Measurements from ENCODE around the gene SYDE1. TPM values are rescaled to one million over a fixed set of nuclear protein-coding genes. Genes with fewer than 3 reads are reported as not detected.

SYDE1 gene
- total RNA-seq, 1 experiment from 2014 or later: 17.5 TPM

DNA sequence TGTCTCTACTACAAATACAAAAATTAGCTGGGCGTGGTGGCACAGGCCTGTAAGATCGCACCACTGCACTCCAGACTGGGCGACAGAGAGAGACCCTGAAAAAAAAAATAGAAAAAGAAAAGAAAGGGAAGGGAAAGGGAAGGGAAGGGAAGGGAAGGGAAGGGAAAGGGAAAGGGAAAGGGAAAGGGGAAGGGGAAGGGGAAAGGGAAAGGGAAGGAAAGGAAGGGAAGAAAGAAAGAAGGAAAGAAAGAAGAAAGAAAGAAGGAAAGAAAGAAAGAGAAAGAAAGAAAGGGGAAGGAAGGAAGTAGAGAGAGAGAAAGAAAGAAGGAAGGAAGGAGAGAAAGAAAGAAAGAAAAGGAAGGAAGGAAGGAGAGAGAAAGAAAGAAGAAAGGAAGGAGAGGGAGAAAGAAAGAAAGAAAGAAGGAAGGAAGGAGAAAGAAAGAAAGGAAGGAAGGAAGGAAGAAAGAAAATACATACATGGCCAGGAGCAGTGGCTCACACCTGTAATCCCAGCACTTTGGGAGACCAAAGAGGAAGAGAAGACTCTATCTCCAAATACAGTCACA is 8.1 kb upstream of the SYDE1 start:
- Histone ChIP-seq H3K27me3 (ENCODE audit: control insufficient read depth, insufficient read depth, low read length) (no peaks in the 10 kb centered on the region), H3K36me3 (replicated peaks; ENCODE audit: control insufficient read depth, insufficient read depth, low read length) (no peaks in the 10 kb centered on the region), H3K4me3 (ENCODE audit: insufficient read depth, low read depth, low read length) (no peak overlapping the region)
- no peak for DNase-seq

DNA sequence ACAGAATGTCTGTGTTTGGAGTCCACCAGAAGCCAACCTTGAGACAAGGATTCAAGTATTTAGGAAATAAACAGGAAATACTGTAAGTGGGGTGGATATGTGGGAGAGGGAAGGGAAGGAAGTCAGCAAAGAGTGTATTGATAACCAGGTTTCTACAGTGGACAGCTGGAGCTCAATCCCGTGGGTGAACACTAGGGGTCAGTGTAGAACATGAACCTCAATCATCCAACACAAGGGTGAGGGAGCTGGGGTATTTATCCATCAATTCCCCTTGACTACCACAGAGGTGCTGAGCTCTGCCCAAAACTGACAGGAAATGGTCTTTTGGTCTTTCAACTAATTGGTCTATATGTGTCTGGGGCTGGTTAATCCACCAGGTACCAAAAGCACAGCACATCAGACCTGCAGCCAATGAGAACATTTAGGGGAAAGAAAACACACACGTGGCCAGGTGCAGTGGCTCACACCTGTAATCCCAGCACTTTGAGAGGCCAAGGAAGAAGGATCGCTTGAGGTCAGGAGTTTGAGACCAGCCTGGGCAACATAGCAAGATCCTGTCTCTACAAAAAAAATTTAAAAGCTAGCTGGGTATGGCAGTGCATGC is 5.6 kb upstream of the SYDE1 start:
- H3K4me3 ChIP-seq (ENCODE audit: insufficient read depth, low read depth, low read length): no peak overlapping the region
- no peaks in the 10 kb centered on the region for H3K36me3 ChIP-seq (replicated peaks; ENCODE audit: control insufficient read depth, insufficient read depth, low read length)
- peak; percentile 77 for DNase-seq
- no peaks in the 10 kb centered on the region for H3K27me3 ChIP-seq (ENCODE audit: control insufficient read depth, insufficient read depth, low read length)

- H3K27me3 ChIP-seq (ENCODE audit: control insufficient read depth, insufficient read depth, low read length): no peaks in the 10 kb centered on the region
- H3K4me3 ChIP-seq (ENCODE audit: insufficient read depth, low read depth, low read length): no peak overlapping the region
- no peaks in the 10 kb centered on the region for H3K36me3 ChIP-seq (replicated peaks; ENCODE audit: control insufficient read depth, insufficient read depth, low read length)
- no peak for DNase-seq
Measured at GRCh38 chr19:15104003-15104402, 3.2 kb upstream of the SYDE1 start.

GRCh38 chr19:15104411-15104810 is 2.8 kb upstream of the SYDE1 start:
- no peak for DNase-seq
- H3K4me3 ChIP-seq (ENCODE audit: insufficient read depth, low read depth, low read length): no peak overlapping the region
- H3K36me3 ChIP-seq (replicated peaks; ENCODE audit: control insufficient read depth, insufficient read depth, low read length): no peaks in the 10 kb centered on the region; the same call in 1 of the 2 replicates
- H3K27me3 ChIP-seq (ENCODE audit: control insufficient read depth, insufficient read depth, low read length): no peaks in the 10 kb centered on the region

DNA sequence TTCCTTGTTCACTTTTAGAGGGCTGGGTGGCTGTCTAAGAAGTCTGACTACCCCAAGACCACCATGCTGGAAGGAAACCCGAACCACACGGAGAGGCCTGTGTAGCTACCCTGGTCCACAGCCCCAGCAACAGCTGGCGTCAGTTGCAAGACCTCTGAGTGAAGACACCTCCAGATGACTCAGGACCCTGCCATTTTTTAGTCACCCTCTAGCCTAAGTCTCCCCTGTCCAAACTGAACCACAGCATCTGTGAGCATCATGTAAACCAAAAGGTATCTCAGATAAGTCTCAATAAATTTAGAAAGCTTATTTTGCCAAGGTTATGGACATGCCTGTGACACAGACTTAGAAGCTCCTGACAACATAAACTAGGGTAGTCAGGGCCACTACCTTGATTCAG is 2.2 kb upstream of the SYDE1 start:
- Histone ChIP-seq H3K36me3 (replicated peaks; ENCODE audit: control insufficient read depth, insufficient read depth, low read length) (no peaks in the 10 kb centered on the region; the same call in 1 of the 2 replicates), H3K27me3 (ENCODE audit: control insufficient read depth, insufficient read depth, low read length) (no peaks in the 10 kb centered on the region), H3K4me3 (ENCODE audit: insufficient read depth, low read depth, low read length) (no peak overlapping the region)
- no peak for DNase-seq

- Histone ChIP-seq H3K27me3 (ENCODE audit: control insufficient read depth, insufficient read depth, low read length) (no peaks in the 10 kb centered on the region), H3K4me3 (ENCODE audit: insufficient read depth, low read depth, low read length) (peak overlapping the region; percentile 75), H3K36me3 (replicated peaks; ENCODE audit: control insufficient read depth, insufficient read depth, low read length) (peaks cover 15% of the 10 kb centered on the region)
- peak; percentile 76 for DNase-seq
Measured at GRCh38 chr19:15108145-15108844, 1.1 kb downstream of the SYDE1 start.

DNA sequence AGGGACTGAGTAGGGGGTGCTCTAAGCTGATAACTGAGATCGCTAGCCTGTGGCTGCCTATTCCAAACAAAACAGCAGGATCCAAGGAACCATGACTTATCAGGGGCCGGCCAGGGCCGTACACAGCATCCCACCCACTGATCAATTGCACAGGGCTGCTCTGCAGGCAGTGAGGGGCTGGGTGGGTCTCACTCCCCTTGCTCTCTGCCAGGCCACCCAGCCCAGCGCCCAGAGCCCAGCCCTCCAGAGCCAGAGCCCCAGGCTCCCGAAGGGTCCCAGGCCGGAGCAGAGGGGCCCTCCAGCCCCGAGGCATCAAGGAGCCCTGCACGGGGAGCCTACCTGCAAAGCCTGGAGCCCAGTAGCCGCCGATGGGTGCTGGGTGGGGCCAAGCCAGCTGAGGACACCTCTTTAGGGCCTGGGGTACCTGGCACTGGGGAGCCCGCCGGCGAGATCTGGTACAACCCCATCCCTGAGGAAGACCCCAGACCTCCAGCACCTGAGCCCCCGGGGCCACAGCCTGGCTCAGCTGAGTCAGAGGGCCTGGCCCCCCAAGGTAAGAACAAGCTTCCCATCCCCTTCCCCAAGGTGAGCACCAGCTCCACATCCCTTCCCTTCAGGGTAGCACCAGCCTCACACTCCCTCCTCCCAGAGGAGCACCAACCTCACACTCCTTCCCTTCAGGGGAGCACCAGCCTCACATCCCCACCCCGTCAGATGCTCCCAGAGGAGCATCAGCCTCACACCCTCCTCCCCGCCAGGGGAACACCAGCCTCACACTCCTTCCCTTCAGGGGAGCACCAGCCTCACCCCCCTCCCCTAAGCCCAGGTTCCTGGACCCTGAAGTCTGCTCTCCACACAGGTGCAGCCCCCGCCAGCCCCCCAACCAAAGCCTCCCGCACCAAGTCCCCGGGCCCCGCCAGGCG is 1.9 kb downstream of the SYDE1 start:
- H3K27me3 ChIP-seq (ENCODE audit: control insufficient read depth, insufficient read depth, low read length): no peaks in the 10 kb centered on the region
- H3K4me3 ChIP-seq (ENCODE audit: insufficient read depth, low read depth, low read length): no peak overlapping the region
- DNase-seq: peak; percentile 64
- H3K36me3 ChIP-seq (replicated peaks; ENCODE audit: control insufficient read depth, insufficient read depth, low read length): peaks cover 19% of the 10 kb centered on the region

GRCh38 chr19:15109768-15110417 is 2.7 kb downstream of the SYDE1 start:
- H3K4me3 ChIP-seq (ENCODE audit: insufficient read depth, low read depth, low read length): no peak overlapping the region
- no peak for DNase-seq
- H3K36me3 ChIP-seq (replicated peaks; ENCODE audit: control insufficient read depth, insufficient read depth, low read length): peaks cover 21% of the 10 kb centered on the region
- H3K27me3 ChIP-seq (ENCODE audit: control insufficient read depth, insufficient read depth, low read length): no peaks in the 10 kb centered on the region

- H3K4me3 ChIP-seq (ENCODE audit: insufficient read depth, low read depth, low read length): no peak overlapping the region
- H3K27me3 ChIP-seq (ENCODE audit: control insufficient read depth, insufficient read depth, low read length): no peaks in the 10 kb centered on the region
- peak; percentile 54 for DNase-seq
- peaks cover 23% of the 10 kb centered on the region for H3K36me3 ChIP-seq (replicated peaks; ENCODE audit: control insufficient read depth, insufficient read depth, low read length)
Measured at GRCh38 chr19:15110418-15110815, 3.2 kb downstream of the SYDE1 start.

DNA sequence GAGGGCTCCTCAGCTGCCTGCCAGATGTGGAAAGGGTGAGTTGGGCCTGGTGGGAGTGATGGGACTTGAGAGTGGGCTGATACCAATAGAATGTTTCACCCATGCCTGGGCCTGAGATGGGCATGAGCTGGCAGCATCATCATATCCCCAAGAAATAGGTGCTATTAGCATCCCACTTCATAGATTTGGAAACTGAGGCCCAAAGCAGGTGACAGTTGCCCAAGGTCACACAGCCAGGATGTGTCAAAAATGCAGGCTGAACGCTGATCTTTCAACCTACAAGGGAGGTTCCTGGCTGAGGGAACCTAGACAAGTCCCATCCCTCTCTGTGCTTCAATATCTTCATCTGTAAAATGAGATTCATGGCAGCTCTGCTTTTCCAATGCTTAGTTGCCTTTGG is 4.6 kb downstream of the SYDE1 start:
- Histone ChIP-seq H3K27me3 (ENCODE audit: control insufficient read depth, insufficient read depth, low read length) (no peaks in the 10 kb centered on the region), H3K4me3 (ENCODE audit: insufficient read depth, low read depth, low read length) (no peak overlapping the region), H3K36me3 (replicated peaks; ENCODE audit: control insufficient read depth, insufficient read depth, low read length) (peaks cover 28% of the 10 kb centered on the region)
- DNase-seq: no peak

GRCh38 chr19:15112385-15112784 is 5.2 kb downstream of the SYDE1 start:
- H3K27me3 ChIP-seq (ENCODE audit: control insufficient read depth, insufficient read depth, low read length): no peaks in the 10 kb centered on the region
- H3K4me3 ChIP-seq (ENCODE audit: insufficient read depth, low read depth, low read length): no peak overlapping the region
- DNase-seq: peak; percentile 89
- peaks cover 30% of the 10 kb centered on the region for H3K36me3 ChIP-seq (replicated peaks; ENCODE audit: control insufficient read depth, insufficient read depth, low read length)

- Histone ChIP-seq H3K27me3 (ENCODE audit: control insufficient read depth, insufficient read depth, low read length) (no peaks in the 10 kb centered on the region), H3K36me3 (replicated peaks; ENCODE audit: control insufficient read depth, insufficient read depth, low read length) (peaks cover 36% of the 10 kb centered on the region), H3K4me3 (ENCODE audit: insufficient read depth, low read depth, low read length) (peak overlapping the region; percentile 20; the same call in 1 of the 2 replicates)
- peak; percentile 90 for DNase-seq
Measured at GRCh38 chr19:15113245-15114152, 6.3 kb downstream of the SYDE1 start.

GRCh38 chr19:15114153-15114540 is 6.9 kb downstream of the SYDE1 start:
- peaks cover 41% of the 10 kb centered on the region for H3K36me3 ChIP-seq (replicated peaks; ENCODE audit: control insufficient read depth, insufficient read depth, low read length)
- no peak for DNase-seq
- H3K4me3 ChIP-seq (ENCODE audit: insufficient read depth, low read depth, low read length): no peak overlapping the region
- no peaks in the 10 kb centered on the region for H3K27me3 ChIP-seq (ENCODE audit: control insufficient read depth, insufficient read depth, low read length)

Measured in H7 (cell line).